GM18858 (cell line): Measurements from ENCODE around the gene MAPKAPK5.
"Not testable (repeated sequence)": the region's sequence is repeated elsewhere in the genome, so short reads cannot be mapped to it uniquely, and the experiment has no call there.

Source experiments
- ATAC-seq: cut with Tn5 transposase; IDR thresholded peaks from one replicate; pipeline ENCODE4 v1.9.1; 2021; ENCODE audit not compliant: unreplicated experiment

MAPKAPK5 gene

DNA sequence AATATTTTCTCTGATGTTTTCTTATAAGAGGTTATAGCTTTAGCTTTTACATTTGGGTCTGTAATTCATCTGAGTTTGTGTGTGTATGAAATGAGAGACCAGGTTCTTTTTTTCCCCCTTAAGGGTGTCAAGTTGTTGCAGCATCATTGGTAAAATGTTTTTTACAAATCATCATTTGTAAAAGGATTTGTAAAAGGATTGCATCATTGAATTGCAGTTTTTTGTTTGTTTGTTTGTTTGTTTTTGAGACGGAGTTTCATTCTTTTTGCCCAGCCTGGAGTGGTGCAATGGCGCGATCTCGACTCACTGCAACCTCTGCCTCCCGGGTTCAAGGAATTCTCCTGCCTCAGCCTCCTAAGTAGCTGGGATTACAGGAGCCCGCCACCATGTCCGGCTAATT, 31.1 kb downstream of the MAPKAPK5 start:
- no peak for ATAC-seq

DNA sequence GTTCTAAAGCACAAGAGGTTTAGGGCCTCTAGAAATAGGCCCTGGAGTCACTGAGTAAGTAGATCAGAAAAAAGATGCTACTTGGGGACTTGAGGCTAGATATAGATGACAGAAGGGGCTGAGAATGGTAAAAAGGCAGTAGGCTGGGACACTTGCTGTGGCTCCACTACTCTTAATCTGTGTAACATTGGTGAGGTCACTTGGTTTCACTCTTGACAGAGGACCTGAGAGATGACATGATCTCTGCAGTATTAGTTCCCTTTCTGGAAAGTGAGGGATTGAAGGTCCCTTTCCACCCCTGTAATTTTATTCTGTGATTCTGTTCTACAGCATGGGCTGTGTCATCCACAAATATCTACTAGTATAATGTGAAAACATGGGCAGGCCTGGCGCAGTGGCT, 39.7 kb downstream of the MAPKAPK5 start:
- no peak for ATAC-seq

DNA sequence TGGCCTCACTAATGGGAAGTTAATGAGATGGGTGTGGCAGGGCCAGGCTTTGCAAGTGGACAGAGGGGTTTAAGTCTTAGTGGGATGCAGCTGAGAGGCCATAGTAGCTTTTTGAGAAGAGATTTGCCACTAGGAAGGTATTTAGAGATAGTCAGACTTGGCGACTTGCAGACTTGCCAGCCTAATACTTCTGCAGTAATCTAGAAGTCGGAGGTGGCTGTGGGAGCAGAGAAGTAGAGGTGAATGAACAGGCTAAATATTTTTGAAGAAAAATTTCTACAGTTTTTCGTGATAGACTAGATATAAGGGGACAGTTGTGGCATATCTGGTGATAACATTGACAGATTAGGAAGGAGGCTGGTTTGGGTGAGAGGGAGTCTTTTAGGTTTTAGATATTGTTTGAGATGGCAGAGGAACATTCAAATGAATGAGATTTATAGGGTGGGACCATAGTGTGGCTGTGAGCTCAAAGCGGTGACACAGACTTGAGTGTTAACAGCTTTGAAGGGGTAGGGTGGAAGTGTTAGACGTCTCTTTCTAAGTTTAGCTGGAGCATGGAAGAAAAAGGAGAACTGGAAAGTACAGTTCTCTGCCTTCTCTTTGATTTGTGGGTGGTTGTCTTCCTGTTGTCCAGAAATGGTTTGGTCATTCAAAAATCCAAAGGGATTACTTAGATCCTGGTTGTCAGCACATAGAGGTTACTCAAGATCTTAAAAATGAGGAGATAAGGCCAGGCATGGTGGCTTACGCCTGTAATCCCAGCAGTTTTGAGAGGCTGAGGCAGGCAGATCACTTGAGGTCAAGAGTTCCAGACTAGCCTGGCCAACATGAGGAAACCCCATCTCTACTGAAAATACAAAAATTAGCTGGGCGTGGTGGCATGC, 44.9 kb downstream of the MAPKAPK5 start:
- ATAC-seq = no peak

GRCh38 chr12:111887926-111888745, 46.1 kb downstream of the MAPKAPK5 start:
- ATAC-seq = no peak

DNA sequence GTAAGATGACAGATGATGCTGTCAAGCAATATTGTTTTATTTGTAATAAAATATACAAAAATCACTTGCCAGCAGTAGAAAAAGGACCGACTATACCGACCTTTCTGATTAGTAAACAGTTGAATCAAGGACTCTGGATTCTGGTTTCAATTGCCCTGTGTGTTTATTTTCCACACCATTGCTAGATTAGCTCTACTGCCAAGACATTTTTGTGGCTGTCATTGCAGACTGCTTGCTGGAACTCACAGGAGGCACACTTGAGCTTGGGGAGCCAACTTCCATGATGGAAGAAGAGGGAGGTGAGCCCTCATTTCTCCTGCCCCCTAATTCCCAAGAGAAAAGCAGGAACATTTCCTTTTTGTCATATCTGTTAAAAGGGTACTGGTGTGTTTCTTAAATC, 51.3 kb downstream of the MAPKAPK5 start:
- no peak for ATAC-seq

- ATAC-seq = no peak
Observed at GRCh38 chr12:111894556-111894955, 52.5 kb downstream of the MAPKAPK5 start.

DNA sequence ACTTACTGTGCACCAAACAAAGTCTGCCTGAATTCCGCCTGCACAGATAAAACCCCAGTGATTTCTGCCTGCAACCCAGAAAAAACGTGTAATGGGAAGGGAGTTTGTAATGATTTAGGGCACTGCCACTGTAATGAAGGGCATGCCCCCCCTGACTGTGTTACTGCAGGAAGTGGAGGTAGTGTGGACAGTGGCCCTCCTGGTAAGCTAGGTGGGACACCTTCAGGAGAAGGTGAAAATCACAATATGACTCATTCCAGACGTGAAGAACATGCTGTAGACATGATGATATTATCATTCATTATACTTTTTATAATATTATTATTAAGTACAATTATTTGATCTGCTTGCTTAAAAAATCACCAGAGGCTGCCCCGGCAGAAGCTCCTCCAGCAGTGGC, 59.2 kb downstream of the MAPKAPK5 start:
- ATAC-seq = no peak

- no peak for ATAC-seq
Observed at GRCh38 chr12:111904446-111904975, 62.5 kb downstream of the MAPKAPK5 start.

GRCh38 chr12:111905502-111905901, 63.5 kb downstream of the MAPKAPK5 start:
- no peak for ATAC-seq

DNA sequence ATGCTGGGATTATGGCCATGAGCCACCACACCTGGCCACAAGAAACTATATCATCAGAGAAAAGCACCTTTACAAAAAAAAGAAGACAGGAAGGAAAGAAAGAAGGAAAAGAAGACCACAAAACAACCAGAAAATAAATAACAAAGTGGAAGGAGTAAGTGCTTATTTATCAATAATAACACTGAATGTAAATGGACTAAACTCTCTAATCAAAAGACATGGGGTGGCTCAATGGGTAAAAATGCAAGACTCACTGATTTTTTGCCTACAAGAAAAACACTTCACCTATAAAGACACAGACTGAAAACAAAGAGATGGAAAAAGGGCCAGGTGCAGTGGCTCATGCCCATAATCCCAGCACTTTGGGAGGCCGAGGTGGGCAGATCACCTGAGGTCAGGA, 65.7 kb downstream of the MAPKAPK5 start:
- no peak for ATAC-seq

DNA sequence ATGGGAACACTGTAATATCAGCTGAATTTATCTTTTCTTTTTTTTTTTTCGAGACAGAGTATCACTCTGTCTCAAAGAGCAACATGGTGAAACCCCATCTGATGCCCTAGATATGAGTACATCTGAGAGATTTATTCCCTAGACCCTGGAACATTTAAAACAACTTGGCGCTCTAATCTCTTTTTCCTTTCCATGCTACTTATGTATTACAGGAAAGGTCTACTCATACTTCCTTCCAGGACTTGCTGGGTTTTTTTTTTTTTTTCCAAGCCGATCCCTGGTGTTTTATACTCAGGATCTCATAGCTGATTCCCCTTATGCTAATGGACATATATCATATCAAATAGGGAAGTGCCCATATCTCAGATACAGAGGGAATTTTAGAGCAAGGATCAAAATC, 83.1 kb downstream of the MAPKAPK5 start:
- no peak for ATAC-seq

DNA sequence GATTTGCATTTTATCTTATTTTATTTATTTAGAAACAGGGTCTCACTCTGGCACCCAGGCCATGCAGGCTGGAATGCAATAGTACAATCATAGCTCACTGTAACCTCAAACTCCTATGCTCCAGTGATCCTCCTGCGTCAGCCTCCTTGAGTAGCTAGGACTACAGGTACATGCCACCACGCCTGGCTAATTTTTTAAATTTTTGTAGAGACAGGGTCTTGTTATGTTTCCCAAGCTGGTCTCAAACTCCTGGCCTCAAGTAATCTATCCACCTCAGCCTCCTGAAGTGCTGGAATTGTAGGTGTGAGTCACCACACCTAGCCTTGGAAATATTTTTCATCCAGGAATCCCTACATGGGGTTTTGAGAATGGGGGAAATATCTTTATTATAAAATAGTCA, 84.6 kb downstream of the MAPKAPK5 start:
- ATAC-seq = no peak

GRCh38 chr12:111927346-111927745, 85.3 kb downstream of the MAPKAPK5 start:
- no peak for ATAC-seq

GRCh38 chr12:111932241-111932640, 90.2 kb downstream of the MAPKAPK5 start:
- no peak for ATAC-seq

GRCh38 chr12:111936869-111937268, 94.8 kb downstream of the MAPKAPK5 start:
- no peak for ATAC-seq

DNA sequence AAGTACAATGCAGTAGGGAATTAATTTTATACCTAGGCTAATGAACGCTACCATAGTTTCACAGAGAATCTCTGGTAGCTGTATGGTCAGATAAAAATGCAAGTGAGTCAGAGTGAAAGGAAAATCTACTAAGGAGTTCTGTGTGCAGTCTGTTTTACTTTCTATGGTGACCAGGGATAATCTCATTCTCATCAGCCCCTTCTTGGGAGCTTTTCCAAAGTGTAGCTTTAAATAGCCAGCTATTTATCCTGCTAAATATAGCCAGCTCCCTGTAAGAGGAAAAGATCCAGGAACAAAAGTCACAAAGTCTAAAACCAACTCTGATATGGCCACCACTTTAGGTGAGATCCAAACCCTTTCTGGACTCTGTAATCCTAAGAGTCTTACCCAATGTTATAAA, 95.4 kb downstream of the MAPKAPK5 start:
- ATAC-seq = no peak

DNA sequence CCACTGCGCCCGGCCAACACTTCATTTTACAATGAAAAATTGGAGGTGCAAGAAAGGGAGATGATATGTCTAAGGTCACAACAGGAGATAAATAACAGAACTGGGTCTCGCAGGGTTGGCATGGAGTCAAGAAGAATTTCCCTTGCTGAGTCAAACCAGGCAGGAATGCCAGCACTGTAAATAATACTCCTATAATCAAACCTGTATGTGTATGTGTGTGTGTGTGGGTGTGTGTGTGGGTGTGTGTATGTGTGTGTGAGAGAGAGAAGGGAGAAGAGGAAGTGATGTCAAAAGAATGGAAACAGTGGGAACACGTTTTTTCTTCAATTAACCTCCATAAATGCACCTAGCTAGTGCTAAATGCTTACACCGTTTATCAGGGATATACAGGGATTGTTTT, 100.5 kb downstream of the MAPKAPK5 start:
- no peak for ATAC-seq

DNA sequence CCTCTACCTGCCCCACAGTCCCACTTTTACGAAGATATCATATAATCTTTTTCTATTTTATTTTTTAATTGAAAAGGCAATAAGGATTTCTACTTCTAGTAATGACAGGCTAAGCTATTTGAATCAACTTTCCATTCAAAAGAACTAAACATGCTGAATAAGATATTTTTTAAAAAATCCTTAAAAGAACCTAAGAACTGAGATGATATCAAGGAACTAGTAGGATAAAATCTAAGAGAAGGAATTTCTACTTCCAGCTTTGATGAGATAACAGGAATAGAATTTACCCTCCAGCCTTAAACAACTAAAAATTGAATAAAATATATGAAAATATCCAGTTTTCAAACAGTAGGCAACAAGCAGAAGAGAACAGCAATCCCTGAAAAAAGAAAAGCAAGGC, 101.9 kb downstream of the MAPKAPK5 start:
- ATAC-seq = no peak

GRCh38 chr12:111950961-111951676, 109.1 kb downstream of the MAPKAPK5 start:
- ATAC-seq = not testable (repeated sequence)
